T-helper 2 cell treated with Interferon-gamma antibody and Interleukin-4, amounts not matched to agents 100 ng/mL and 5 ng/mL, for 36 hours (primary cell): ENCODE results near the gene CASP5. TPM values are rescaled to one million over a fixed set of nuclear protein-coding genes. Genes with fewer than 3 reads are reported as not detected.

ENCODE experiments used
- intact Hi-C: fragments of 100-400 bp; cut with micrococcal nuclease; formaldehyde crosslinking; loops from one replicate; pipeline ENCODE4 v1.15.1; 2023
- total RNA-seq: library from RNA; stranded (reverse); gene quantifications from 2 replicates; pipeline ENCODE4 v1.2.3, GENCODE V29; 2022

Gene CASP5
- total RNA-seq, 1 donor from 2014 or later, result not detected

DNA sequence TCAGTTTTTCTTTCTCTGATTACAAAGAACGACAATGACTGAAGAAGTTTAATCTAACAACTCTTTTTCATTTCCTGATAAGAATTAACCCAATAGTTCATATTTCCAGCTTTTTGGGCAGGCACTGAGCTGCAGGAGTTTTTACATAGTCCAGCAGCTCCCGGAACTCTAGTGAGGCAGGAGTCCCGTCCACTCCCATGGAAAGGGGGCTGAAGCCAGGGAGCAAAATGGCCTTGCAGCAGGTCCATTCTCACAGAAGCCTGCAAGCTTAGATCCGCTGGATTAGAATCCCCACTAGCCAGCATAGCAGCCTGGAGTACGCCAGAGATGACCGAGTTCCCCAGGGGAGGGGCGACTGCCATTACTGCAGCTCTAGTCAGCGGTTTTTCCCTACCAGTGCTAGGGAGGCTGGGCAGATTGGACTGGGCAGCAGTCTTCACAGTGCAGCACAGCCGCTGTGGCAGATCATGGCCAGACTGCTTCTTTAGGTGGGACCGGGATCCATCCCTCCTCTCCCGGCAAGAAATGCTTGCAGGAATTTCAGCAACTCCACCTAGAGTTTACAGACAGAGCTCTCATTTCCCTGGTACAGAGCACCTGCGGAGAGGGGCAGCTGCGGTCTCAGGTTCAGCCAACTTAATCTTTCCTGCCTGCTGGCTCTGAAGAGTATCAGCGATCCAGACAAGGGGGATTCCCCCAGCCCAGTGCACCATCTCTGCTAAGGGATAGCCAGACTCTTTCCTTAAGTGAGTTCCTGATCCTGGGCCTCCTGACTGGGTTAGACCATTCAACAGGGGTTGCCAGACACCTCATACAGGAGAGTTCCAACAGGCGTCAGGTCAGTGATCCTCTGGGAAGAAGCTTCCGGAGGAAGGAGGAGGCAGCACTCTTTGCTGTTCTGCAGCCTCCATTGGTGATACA lies 53.9 kb downstream of the CASP5 start:
- intact Hi-C loops, result loop anchor here (1.0 to 5.0 kb wide), 6 partner anchors 52 to 1053 kb away; partner anchors contain the start of genes CARD16 and MSANTD4

DNA sequence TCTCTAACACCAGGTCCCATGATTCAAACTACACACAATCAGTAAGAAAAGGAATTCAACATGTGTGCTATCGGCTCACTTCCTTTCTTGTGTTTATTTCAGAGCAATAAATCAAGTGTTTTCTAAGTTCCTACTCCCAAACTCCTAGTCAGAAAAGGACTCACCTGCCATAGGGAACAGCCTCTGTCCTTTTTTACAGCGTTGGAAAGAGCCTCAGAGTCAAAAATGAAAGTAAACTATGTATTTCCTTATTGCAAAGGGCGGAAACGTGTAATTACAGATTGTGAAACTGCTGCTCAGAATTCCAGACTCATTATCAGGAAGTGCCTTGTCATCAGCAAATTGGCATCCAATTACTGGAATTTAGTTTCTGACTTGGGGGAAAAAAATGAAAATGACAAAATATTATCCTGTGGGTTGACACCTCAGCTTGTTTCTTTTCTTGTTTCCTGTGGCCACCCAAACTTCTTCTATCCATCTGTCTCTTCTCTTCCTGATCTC lies 54.6 kb downstream of the CASP5 start, which contains the start of gene CASP4:
Gene CASP4 (minus strand): TSS at position 220 of the 501 bp plus-strand sequence. CDS start 49 bp downstream, at position 171.
- intact Hi-C loops, result loop anchor here (1.0 to 5.0 kb wide), 6 partner anchors 51 to 1054 kb away; partner anchors contain the start of genes CARD16 and MSANTD4

DNA sequence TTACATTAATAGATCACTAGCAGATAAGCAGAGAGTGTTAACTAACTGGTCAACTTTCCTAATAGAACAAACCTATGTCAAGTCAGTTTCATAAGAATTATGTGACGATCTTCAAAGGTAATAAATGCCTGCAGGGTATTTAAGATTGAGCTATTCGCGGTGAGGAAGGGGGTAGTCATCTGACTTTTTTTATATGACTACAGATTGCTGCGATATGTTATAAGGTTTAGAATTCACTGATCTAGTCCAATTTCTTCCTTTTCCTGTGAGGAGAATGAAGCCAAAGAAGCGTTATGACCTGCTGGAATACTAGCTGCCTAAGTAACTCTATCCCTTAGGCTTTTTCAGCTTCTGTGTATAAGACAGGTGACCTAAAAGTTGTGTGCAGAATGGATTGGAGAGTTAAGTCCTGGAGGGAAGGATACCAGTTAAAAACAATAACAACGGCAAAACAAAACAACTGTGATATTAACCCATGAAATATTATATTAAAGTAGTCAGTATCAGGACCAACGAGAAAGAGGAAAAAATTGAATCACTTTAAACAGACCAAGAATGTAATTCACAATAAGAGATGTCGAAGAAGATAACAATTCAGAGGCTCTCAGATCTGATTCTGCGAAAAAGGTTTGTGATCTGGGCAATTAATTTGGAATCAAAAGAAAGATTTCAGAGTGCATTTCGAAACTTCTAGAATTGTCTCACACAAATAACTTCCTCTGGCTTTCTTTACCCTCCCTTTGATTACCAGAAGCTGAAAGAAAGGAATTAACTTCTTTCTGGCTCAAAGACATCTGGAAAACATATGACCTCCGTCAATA lies 55.2 kb downstream of the CASP5 start:
- intact Hi-C loops, result loop anchor here (1.0 to 5.0 kb wide), 6 partner anchors 50 to 1055 kb away; partner anchors contain the start of genes CARD16 and MSANTD4

DNA sequence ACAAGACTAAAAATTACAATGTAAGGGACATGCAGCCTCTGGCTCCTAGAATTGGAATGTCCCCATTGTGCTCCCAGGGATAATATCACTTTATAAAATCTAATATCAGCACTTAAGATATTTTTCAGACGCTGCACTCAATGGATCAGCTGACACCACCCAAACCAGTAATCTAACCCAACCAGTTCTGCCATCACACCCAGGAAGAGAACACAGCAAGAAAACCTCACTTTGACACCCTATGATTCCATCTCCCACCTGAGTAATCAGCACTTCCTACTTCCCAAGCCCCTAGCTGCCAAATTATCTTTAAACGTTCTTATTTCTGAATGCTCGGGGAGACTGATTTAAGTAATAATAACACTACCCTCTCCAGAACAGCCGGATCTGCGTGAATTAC lies 57.2 kb downstream of the CASP5 start:
- intact Hi-C loops, result loop anchor here (5.0 kb wide), 3 partner anchors 48 to 1057 kb away; partner anchors contain the start of gene MSANTD4

DNA sequence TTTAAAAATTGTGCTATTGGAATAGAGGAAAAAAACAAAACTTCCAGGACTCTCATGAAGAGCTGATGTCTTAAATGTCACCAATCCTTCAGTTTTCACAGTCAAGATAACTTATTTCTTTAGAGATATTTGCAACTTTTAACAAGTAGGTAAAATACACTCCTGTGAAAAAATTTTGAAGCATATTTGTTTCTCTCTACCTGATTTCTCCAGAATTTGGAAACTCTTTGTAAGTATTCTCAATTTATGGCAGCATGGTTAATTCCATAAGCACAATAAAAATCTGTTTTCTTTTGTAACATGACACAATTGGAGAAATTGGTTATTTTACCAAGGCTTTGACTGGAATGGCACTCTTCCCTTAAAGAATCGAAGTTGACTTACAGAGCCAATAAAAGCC lies 58.7 kb downstream of the CASP5 start:
- intact Hi-C loops, result no loop called here

DNA sequence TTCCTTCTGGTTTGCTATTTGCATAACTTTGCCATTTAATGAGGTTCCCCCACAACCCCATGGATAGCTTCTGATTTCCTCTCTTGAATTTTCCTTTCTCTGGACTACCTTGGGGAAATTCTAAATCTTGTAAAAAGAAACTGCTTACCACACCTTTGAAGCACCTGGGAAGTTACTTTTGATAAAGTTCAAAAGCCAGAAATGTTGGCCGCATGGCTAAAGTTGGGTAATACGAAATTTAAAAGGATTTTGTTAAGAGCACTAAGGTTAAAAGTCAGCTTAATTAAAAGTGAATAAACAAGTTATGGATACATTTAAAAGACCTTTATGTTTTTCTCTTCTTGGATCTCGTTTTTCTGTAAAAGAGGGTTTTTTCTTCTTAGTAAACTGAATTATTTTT lies 60.1 kb downstream of the CASP5 start:
- intact Hi-C loops, result no loop called here

DNA sequence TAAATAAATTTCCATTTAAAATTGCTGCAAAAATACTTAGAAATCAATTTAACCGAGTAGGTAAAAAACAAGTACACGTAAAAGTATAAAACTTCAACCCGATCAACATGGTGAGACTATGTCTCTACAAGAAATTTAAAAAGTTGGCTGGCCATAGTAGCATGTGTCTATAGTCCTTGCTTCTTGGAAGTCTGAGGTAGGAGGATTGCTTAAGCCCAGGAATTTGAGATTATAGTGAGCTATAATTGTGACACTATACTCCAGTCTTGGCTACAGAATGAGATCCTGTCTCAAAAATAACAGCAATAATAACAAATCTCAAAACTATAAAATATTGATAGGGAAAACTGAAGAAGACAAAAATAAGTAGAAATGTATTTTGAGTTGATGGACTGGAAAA lies 65.7 kb downstream of the CASP5 start:
- intact Hi-C loops, result no loop called here

DNA sequence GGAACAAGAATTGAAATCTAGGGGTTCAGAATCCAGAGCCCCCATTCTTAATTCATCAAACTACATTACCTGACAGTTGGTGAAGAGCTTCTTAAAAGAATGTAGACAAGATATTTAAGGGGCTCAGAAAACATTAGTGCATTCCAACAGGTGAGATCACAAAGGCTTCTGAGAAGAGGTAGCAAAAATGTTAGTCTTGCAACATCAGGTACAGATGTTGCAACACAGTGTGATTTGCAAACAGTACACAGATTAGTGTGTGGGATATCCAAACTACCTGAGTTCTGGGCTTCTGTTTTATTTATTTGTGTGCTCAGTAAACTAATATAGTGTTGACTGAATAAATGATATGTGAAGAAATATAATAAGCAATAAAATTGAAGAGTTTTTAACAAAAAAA lies 66.4 kb downstream of the CASP5 start:
- intact Hi-C loops, result no loop called here

DNA sequence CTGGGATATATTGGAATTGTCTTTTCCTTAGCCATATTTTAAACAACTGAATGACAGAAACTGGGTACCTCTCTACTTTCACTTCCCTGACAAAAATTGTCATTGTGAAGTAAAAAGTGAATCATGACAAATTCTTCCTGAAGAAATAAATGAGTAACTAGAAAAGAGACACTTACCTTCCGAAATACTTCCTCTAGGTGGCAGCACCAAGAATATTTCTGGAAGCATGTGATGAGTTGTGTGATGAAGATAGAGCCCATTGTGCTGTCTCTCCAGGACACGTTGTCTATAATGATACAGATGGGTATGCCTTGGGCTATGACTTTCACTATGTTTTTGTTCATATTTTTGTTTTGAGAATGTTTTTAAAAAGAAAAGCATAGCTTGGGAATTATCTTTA lies 76.1 kb downstream of the CASP5 start:
- intact Hi-C loops, result loop anchor here (1.0 to 10.0 kb wide), 2 partner anchors 54 to 342 kb away; no protein-coding TSS in a partner anchor

Other genes with a start within 250 kb of the CASP5 start
- gene CASP12, start 124.7 kb downstream of the CASP5 start, total RNA-seq, result not detected in 2 replicates
- gene CASP4, start 54.6 kb downstream of the CASP5 start, total RNA-seq, result 83.3 and 91.9 TPM in 2 replicates
- 52.8 and 55.5 TPM in 2 replicates for gene CASP1, start 12.0 kb upstream of the CASP5 start, total RNA-seq
- gene CARD16, start 22.2 kb upstream of the CASP5 start, total RNA-seq, result 61.6 and 65.3 TPM in 2 replicates
- not detected in 2 replicates for gene CARD18, start 116.6 kb upstream of the CASP5 start, total RNA-seq